Muscle layer of colon (tissue), 2 donors: ENCODE data around the gene SYT12.
A peak's percentile ranks its signal among the peaks of the same experiment; 100 is the strongest.

Source experiments
- H3K27ac ChIP-seq: one replicate; pipeline ENCODE4 v1.7.0; 2013; ENCODE audit warnings: low read depth, mild to moderate bottlenecking, low read length, moderate library complexity
- H3K27me3 ChIP-seq, 2 donors: one replicate each; pipeline ENCODE4 v1.7.0; 2013; ENCODE audit warnings: low read length in 2 of 2, mild to moderate bottlenecking in 2 of 2; ENCODE audit not compliant: insufficient read depth in 2 of 2, control insufficient read depth in 1 of 2
- H3K36me3 ChIP-seq: one replicate; pipeline ENCODE4 v1.7.0; 2013; ENCODE audit warnings: mild to moderate bottlenecking, low read length; ENCODE audit not compliant: insufficient read depth
- H3K4me1 ChIP-seq: one replicate; pipeline ENCODE4 v1.7.0; 2013; ENCODE audit warnings: mild to moderate bottlenecking, low read length; ENCODE audit not compliant: insufficient read depth
- H3K4me3 ChIP-seq, 2 donors: one replicate each; pipeline ENCODE4 v1.7.0; 2013; ENCODE audit warnings: low read length in 2 of 2, low read depth in 1 of 2, mild to moderate bottlenecking in 1 of 2, moderate library complexity in 1 of 2
- H3K9ac ChIP-seq: one replicate; pipeline ENCODE4 v1.7.0; 2013; ENCODE audit warnings: low read length
- H3K9me3 ChIP-seq: one replicate; pipeline ENCODE4 v1.7.0; 2013; ENCODE audit warnings: mild to moderate bottlenecking, low read length
- donor health status: abdominal sarcoma.
- donor health status: Adenocarcinoma of cecum.

SYT12 gene

DNA sequence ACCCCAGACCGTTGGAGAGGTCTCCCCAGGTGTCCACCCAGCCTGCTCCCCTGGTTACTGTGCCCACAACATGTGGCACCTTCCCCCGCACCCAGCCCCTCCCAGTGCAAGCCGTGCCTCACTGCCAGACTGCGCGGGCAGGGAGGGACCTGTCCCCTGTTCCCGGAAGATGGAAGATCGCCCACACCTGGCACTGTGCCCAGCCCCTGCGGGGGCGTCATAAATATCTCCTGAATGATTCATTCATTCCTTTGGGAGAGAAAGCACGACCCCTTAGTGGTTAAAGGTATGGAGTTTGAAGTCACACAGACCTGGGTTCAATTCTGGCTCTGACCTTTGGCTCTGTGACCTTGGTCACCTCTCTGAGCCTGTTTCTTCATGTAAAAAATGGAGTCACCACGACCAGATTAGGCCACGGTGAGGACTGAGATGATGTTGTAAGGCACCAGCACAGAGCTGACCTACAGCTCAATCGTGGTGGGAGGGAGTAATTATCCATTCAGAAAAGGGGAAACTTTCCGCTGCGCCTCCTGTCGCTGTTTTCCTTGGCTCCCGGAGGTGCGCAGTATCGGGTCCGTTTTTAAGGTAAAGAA is 497 bp upstream of the SYT12 start:
- H3K27me3 ChIP-seq, result peaks cover 6 to 29% of the 10 kb centered on the region in 2 donors
- H3K4me1 ChIP-seq, result peaks cover 10% of the 10 kb centered on the region
- H3K36me3 ChIP-seq, result no peaks in the 10 kb centered on the region
- H3K4me3 ChIP-seq, result peak overlapping the region in 1 of 2 donors; percentile 39
- H3K27ac ChIP-seq, result no peak overlapping the region
- no peak overlapping the region for H3K9ac ChIP-seq
- no peaks in the 10 kb centered on the region for H3K9me3 ChIP-seq

DNA sequence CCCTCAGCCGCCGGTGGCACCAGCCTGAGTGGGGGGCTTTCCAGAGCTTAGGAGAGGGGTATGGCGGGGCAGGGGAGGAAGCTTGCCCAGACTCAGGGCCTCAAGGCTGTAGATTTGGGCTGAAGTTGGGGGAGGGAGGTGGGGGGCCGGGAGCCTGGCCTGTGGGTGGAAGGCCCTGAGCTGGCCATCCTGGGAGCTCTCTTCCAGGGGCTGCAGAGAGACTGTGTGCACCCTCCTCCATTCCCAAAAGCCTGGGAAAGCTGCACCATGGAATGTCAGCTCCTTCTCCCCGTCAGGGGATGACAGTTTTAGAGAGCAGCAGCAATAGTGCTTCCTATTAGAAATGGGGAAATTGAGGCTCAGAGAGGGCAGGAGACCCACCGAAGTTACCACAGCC is 1.0 kb downstream of the SYT12 start:
- H3K4me1 ChIP-seq, result peaks cover 10% of the 10 kb centered on the region
- H3K27me3 ChIP-seq, result peaks cover 6 to 29% of the 10 kb centered on the region in 2 donors
- H3K27ac ChIP-seq, result no peak overlapping the region
- H3K9ac ChIP-seq, result no peak overlapping the region
- H3K9me3 ChIP-seq, result no peaks in the 10 kb centered on the region
- H3K4me3 ChIP-seq, result peak overlapping the region in 1 of 2 donors; percentile 26
- no peaks in the 10 kb centered on the region for H3K36me3 ChIP-seq

DNA sequence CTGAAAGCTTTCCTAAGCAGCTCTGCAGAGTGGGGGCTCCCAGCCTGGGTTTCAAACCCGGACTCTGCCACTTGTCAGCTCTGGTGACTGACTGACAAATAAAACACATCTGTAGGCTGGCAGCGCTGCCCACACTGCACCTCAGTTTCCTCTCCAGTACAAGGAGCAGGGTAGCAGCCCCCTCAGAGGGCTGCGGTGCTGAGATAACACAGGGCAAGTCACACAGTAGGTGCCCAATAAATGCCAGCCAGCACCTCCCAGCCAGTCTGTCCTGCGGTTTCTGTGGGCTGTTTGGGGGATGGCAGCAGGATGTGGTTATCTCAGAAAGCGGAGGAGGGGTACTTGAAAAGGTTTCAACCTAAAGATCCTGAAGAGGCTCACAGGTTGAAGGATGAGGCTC is 1.5 kb downstream of the SYT12 start:
- H3K36me3 ChIP-seq, result no peaks in the 10 kb centered on the region
- no peaks in the 10 kb centered on the region for H3K9me3 ChIP-seq
- no peak overlapping the region for H3K4me3 ChIP-seq
- peaks cover 6 to 29% of the 10 kb centered on the region in 2 donors for H3K27me3 ChIP-seq
- H3K9ac ChIP-seq, result no peak overlapping the region
- peaks cover 10% of the 10 kb centered on the region for H3K4me1 ChIP-seq
- H3K27ac ChIP-seq, result no peak overlapping the region

DNA sequence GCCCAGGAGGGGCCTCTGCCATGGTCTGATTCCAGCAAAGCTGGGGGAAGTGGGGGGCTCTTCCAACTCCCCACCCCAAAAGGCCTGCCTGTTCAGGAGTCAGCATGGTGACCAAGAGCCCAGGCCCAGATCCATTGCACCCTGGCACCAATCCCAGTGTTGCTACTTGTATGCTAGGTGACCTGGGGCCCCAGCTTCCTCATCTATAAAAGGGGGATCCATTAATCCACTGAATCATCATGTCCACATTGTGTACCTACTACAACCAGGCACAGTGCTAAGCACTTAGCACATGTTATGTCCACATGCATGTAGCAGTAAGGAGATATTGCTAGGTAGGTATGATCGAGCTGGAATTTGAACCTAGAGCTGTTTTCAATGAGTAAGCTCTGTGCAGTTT is 2.0 kb downstream of the SYT12 start:
- H3K9ac ChIP-seq, result no peak overlapping the region
- peaks cover 6 to 29% of the 10 kb centered on the region in 2 donors for H3K27me3 ChIP-seq
- H3K27ac ChIP-seq, result no peak overlapping the region
- no peaks in the 10 kb centered on the region for H3K36me3 ChIP-seq
- H3K9me3 ChIP-seq, result no peaks in the 10 kb centered on the region
- peaks cover 10% of the 10 kb centered on the region for H3K4me1 ChIP-seq
- no peak overlapping the region for H3K4me3 ChIP-seq

DNA sequence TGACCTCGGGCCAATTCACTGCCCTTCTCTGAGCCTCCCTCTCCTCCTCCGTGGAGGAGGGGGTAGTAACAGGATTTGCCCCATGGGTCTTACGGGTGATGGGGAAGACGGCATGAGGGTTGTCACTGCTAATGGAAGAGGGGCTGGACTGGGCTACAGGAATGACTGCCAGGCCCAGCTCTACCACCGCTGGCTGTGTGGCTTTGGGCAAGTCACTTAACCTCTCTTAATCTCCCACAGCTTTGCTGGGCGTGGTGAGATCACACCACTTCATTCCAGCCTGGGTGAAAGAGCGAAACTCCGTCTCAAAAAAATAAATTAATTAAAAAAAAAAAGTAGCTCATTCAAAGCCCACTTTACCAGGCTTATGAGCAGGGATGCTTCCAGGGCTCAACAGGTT is 2.8 kb downstream of the SYT12 start:
- H3K27ac ChIP-seq, result no peak overlapping the region
- H3K27me3 ChIP-seq, result peaks cover 6 to 29% of the 10 kb centered on the region in 2 donors
- H3K4me3 ChIP-seq, result no peak overlapping the region
- no peaks in the 10 kb centered on the region for H3K9me3 ChIP-seq
- H3K36me3 ChIP-seq, result no peaks in the 10 kb centered on the region
- no peak overlapping the region for H3K9ac ChIP-seq
- peaks cover 10% of the 10 kb centered on the region for H3K4me1 ChIP-seq

DNA sequence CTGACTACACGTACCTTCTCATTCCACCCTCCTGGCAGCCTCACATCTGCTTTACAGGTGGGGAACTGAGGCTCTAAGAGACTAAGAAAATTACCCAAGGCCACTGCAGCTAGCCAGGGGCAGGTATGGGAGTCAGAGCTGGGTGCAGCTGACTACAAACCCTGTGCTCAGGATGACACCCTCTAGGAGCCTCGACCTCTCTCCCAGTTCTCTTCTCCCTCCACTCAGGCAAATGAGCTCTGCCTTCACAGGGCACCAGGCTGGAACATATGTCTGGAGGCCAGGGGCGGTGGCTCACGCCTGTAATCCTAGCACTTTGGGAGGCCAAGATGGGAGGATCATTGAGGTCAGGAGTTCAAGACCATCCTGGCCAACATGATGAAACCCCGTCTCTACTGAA is 4.0 kb downstream of the SYT12 start:
- peaks cover 6 to 28% of the 10 kb centered on the region in 2 donors for H3K27me3 ChIP-seq

DNA sequence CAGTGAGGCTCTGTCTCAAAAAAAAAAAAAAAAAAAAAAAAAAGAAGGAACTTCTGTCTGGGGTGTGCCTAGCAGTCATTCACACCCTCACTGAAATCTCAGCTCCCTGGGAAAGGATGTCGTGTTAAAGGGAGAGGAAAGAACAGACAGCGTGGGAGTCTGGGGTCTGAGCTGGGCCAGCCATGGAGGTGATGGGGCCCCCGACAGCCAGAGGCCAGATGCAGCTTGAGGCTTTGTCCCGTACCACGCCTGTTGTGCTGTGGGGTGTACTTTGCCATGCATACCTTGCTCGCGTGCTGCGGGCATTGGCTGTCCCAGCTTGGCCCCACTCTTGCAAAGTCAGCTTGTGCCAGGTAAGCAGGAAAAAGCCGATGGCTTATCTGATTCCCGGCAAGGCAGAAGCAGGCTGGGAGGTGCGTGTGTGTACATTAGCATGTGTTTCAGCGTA is 4.6 kb downstream of the SYT12 start:
- Histone ChIP-seq H3K36me3 (no peaks in the 10 kb centered on the region), H3K27me3 (peaks cover 5 to 22% of the 10 kb centered on the region in 2 donors), H3K4me3 (no peak overlapping the region), H3K9ac (no peak overlapping the region), H3K27ac (no peak overlapping the region), H3K4me1 (peaks cover 8% of the 10 kb centered on the region), H3K9me3 (no peaks in the 10 kb centered on the region)

More for the DNA sequence above, 4.0 kb downstream of the SYT12 start:
- no peak overlapping the region for H3K4me3 ChIP-seq
- no peaks in the 10 kb centered on the region for H3K36me3 ChIP-seq
- H3K9ac ChIP-seq, result no peak overlapping the region
- no peaks in the 10 kb centered on the region for H3K9me3 ChIP-seq
- no peak overlapping the region for H3K27ac ChIP-seq
- peaks cover 10% of the 10 kb centered on the region for H3K4me1 ChIP-seq

DNA sequence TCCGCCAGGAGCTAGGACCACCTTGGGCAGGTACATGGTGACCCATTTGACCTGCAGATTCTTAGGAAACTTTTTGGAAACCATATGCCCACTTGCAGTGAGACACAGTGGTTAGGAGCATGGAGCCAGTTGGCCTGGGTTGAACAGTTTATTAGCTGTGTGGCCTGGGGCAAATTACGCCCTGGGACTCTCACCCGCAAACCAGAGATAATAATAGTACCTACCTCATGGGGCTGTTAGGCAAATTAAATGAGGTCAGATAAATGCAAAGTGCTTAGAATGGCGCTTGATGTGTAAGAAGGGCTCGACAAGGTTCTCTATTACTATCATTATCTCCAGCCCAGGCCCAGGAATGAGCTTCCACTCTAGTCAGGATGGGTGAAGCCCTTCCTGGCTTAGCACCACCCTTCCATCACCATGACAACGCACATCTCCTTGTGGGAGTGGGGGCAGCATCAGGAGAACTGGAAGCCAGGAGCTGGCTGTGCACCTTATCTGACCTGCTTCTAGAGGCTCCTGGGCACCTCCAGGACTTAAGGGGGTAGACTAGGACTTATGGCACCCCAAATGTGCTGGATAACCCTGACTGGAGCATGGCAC is 5.1 kb downstream of the SYT12 start:
- H3K9ac ChIP-seq, result no peak overlapping the region
- H3K4me1 ChIP-seq, result peaks cover 4% of the 10 kb centered on the region
- H3K9me3 ChIP-seq, result no peaks in the 10 kb centered on the region
- no peak overlapping the region for H3K4me3 ChIP-seq
- no peak overlapping the region for H3K27ac ChIP-seq
- H3K36me3 ChIP-seq, result no peaks in the 10 kb centered on the region
- peaks cover 0 to 18% of the 10 kb centered on the region in 2 donors for H3K27me3 ChIP-seq

DNA sequence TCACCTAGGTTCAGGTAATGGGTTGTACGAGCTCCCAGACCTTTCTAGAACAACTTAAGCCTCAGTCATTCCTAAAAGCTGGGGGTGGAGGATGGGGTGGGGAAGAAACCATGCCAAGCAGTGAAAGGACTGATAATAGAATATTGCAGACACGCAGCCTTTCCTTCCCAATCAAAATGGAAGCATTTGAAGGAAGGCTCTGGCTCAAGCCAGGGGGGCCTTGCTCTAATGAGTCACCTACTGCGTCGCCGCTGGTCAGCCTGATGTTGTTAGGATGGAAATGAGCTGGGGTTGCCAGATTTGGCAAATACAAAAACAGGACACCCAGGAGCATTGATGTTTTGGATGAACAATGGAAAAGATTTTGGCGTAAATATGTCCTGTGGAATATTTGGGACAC is 6.2 kb downstream of the SYT12 start:
- no peaks in the 10 kb centered on the region for H3K36me3 ChIP-seq
- H3K27me3 ChIP-seq, result peaks cover 0 to 9% of the 10 kb centered on the region in 2 donors
- H3K9ac ChIP-seq, result no peak overlapping the region
- no peak overlapping the region for H3K4me3 ChIP-seq
- H3K4me1 ChIP-seq, result no peaks in the 10 kb centered on the region
- H3K27ac ChIP-seq, result no peak overlapping the region
- no peaks in the 10 kb centered on the region for H3K9me3 ChIP-seq

DNA sequence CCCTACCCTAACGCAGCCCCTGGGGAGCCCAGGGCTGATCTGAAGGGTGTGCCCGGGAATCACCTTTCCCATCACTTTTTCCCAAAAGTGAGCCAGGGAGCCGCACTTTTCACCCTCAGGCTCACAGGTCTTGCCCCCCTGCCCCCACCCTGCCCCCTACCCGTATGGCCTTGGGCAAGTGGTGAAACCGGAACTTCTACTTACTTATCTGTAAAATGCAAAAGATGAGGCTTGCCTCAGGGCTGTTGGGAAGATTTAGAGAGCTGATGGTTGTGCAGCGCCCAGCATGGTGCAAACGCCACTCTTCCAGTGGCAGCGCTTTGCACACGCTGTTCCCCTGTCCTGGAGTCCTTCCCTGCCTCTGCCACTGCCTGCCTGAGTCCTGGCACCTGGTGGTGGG is 8.0 kb downstream of the SYT12 start:
- Histone ChIP-seq H3K4me1 (no peaks in the 10 kb centered on the region), H3K4me3 (no peak overlapping the region), H3K27me3 (no peaks in the 10 kb centered on the region), H3K36me3 (no peaks in the 10 kb centered on the region), H3K27ac (no peak overlapping the region), H3K9me3 (no peaks in the 10 kb centered on the region), H3K9ac (no peak overlapping the region)

DNA sequence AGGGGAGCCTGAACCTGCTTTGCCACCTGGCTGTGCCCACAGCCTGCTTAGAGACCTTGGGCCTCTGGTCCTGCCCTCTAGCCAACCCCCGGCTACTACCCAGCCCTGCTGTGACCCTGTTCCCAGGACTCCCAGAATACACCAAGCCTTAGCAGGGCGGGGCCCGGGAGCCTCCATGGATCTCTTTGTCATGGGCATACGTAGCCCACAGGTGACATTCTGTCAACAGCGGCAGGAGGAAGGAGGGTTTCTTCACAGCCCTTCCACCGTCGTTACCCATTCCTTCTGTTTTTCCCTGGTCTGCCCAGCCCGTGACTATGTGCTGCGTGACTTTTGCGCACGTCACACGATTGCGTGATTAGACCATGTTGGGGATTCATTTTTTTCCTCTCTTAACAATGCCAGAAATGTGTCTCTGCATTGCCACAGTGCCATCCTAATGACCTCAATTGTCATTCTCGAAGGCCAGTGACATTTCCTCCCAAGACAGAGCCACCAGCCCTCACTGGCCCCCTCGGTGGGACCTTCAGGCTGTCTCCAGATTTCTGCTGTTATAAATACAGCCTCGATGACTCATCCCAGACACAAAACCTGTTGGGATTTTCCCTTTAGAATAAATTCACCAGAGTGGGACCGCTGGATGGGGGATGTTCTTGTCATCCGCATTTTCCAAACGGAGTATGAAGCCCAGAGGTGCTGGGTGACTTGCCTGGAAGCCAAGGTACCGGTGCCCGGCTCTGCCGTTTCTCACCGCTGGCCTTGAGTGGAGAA is 9.0 kb downstream of the SYT12 start:
- H3K4me1 ChIP-seq, result no peaks in the 10 kb centered on the region
- no peak overlapping the region for H3K4me3 ChIP-seq
- H3K9me3 ChIP-seq, result no peaks in the 10 kb centered on the region
- H3K27me3 ChIP-seq, result no peaks in the 10 kb centered on the region
- H3K9ac ChIP-seq, result no peak overlapping the region
- H3K36me3 ChIP-seq, result no peaks in the 10 kb centered on the region
- no peak overlapping the region for H3K27ac ChIP-seq
